CD4-positive, CD25-positive, alpha-beta regulatory T cell (primary cell): ENCODE data around the gene DNAH8. TPM values are rescaled to one million over a fixed set of nuclear protein-coding genes. Genes with fewer than 3 reads are reported as not detected.

Source experiments
- ATAC-seq, 2 donors: fragments of 150-1000 bp; cut with Tn5 transposase; one replicate each; pipeline ENCODE4 v1.10.0; 2021; ENCODE audit warnings: low read depth in 2 of 2, moderate number of reproducible peaks in 2 of 2, moderate library complexity in 1 of 2
- DNase-seq, 3 donors: peaks; one replicate each; pipeline versions ENCODE4 v3.0.0 to v3.0.0-alpha.2; 2012 to 2022; ENCODE audit warnings: mixed read lengths in 1 of 3
- H3K27ac ChIP-seq: one replicate; pipeline ENCODE4 v1.7.0; 2013; ENCODE audit warnings: mild to moderate bottlenecking, low read length; ENCODE audit not compliant: insufficient read depth, poor library complexity, severe bottlenecking
- H3K27me3 ChIP-seq: one replicate; pipeline ENCODE4 v1.7.0; 2013; ENCODE audit warnings: low read length; ENCODE audit not compliant: control insufficient read depth, insufficient read depth
- H3K36me3 ChIP-seq: one replicate; pipeline ENCODE4 v1.7.0; 2013; ENCODE audit warnings: mild to moderate bottlenecking, low read length, moderate library complexity; ENCODE audit not compliant: control insufficient read depth, insufficient read depth
- H3K4me1 ChIP-seq: 2 replicates; pipeline ENCODE4 v1.7.0; 2013; ENCODE audit warnings: mild to moderate bottlenecking, low read length; ENCODE audit not compliant: insufficient read depth, control insufficient read depth, poor library complexity, severe bottlenecking
- H3K4me3 ChIP-seq: one replicate; pipeline ENCODE4 v1.7.0; 2013; ENCODE audit warnings: low read depth, mild to moderate bottlenecking, low read length, moderate library complexity
- H3K9me3 ChIP-seq, 2 experiments: 1 replicate in 1 of 2; 2 replicates in 1 of 2; pipeline ENCODE4 v1.7.0; 2013; ENCODE audit warnings: low read length in 2 of 2, mild to moderate bottlenecking in 1 of 2, moderate library complexity in 1 of 2; ENCODE audit not compliant: control insufficient read depth in 2 of 2
- H3K27ac Mint-ChIP-seq, 3 donors: one replicate each; pipeline ENCODE4 v1.8.0; 2020 to 2022; ENCODE audit warnings: mild to moderate bottlenecking in 3 of 3, mixed read lengths in 3 of 3, moderate library complexity in 2 of 3
- H3K27me3 Mint-ChIP-seq: one replicate; pipeline ENCODE4 v1.8.0; 2022; ENCODE audit warnings: mild to moderate bottlenecking, mixed read lengths
- H3K36me3 Mint-ChIP-seq: one replicate; pipeline ENCODE4 v1.8.0; 2020; ENCODE audit warnings: mixed read lengths
- H3K4me1 Mint-ChIP-seq, 4 donors: one replicate each; pipeline ENCODE4 v1.8.0; 2020 to 2022; ENCODE audit warnings: mixed read lengths in 4 of 4, mild to moderate bottlenecking in 1 of 4
- H3K4me3 Mint-ChIP-seq, 4 donors: one replicate each; pipeline ENCODE4 v1.8.0; 2020 to 2022; ENCODE audit warnings: mild to moderate bottlenecking in 4 of 4, mixed read lengths in 4 of 4, moderate library complexity in 3 of 4
- H3K9me3 Mint-ChIP-seq, 7 donors: one replicate each; pipeline ENCODE4 v1.8.0; 2020 to 2022; ENCODE audit warnings: mixed read lengths in 7 of 7, mild to moderate bottlenecking in 3 of 7, moderate library complexity in 2 of 7
- polyA plus RNA-seq, 4 donors: library from polyadenylated mRNA; unstranded; fragments of 300-500 nt; fragmentation: Illumina TruSeq; gene quantifications; one replicate each; pipeline ENCODE4 v1.2.3, GENCODE V29; 2021
- total RNA-seq: library from RNA; stranded (reverse); gene quantifications from one replicate; pipeline ENCODE4 v1.2.3, GENCODE V29; 2022

The DNAH8 gene
- total and polyA plus RNA-seq, 5 donors from 2014 or later, result 0.05 to 1.2 (median 0.57) TPM

- Histone ChIP-seq H3K9me3 (no peaks in the 10 kb centered on the region), H3K36me3 (no peaks in the 10 kb centered on the region), H3K4me3 (no peak overlapping the region), H3K27me3 (no peaks in the 10 kb centered on the region), H3K4me1 (no peaks in the 10 kb centered on the region), H3K27ac (no peak overlapping the region)
- no peak overlapping the region for H3K27ac Mint-ChIP-seq
- no peak overlapping the region for H3K4me3 Mint-ChIP-seq
- no peaks in the 10 kb centered on the region for H3K4me1 Mint-ChIP-seq
- H3K9me3 Mint-ChIP-seq, result peaks cover 0 to 4% (median 0%) of the 10 kb centered on the region in 7 donors
- H3K27me3 Mint-ChIP-seq, result peaks cover 8% of the 10 kb centered on the region
- ATAC-seq (no peak), DNase-seq (no peak)
- no peaks in the 10 kb centered on the region for H3K36me3 Mint-ChIP-seq
Measured at GRCh38 chr6:39017547-39017880, 302.4 kb downstream of the DNAH8 start.

GRCh38 chr6:39018103-39018502 is 303.0 kb downstream of the DNAH8 start:
- no peak for ATAC-seq
- no peaks in the 10 kb centered on the region for H3K4me1 Mint-ChIP-seq

GRCh38 chr6:39020136-39020535 is 305.0 kb downstream of the DNAH8 start:
- no peak overlapping the region for H3K27ac Mint-ChIP-seq

More at GRCh38 chr6:39018103-39018502, 303.0 kb downstream of the DNAH8 start:
- Mint-ChIP-seq H3K27ac (no peak overlapping the region), H3K9me3 (peaks cover 0 to 4% (median 0%) of the 10 kb centered on the region in 7 donors), H3K27me3 (peaks cover 8% of the 10 kb centered on the region), H3K4me3 (no peak overlapping the region), H3K36me3 (no peaks in the 10 kb centered on the region)
- no peak for DNase-seq
- H3K27me3 ChIP-seq, result no peaks in the 10 kb centered on the region
- no peak overlapping the region for H3K4me3 ChIP-seq
- no peaks in the 10 kb centered on the region for H3K4me1 ChIP-seq
- H3K27ac ChIP-seq, result no peak overlapping the region
- no peaks in the 10 kb centered on the region for H3K9me3 ChIP-seq
- H3K36me3 ChIP-seq, result no peaks in the 10 kb centered on the region

GRCh38 chr6:39021041-39021440 is 305.9 kb downstream of the DNAH8 start:
- Histone ChIP-seq H3K4me1 (no peaks in the 10 kb centered on the region), H3K27ac (no peak overlapping the region), H3K9me3 (no peaks in the 10 kb centered on the region), H3K36me3 (no peaks in the 10 kb centered on the region), H3K4me3 (no peak overlapping the region), H3K27me3 (no peaks in the 10 kb centered on the region)
- DNase-seq (no peak), ATAC-seq (no peak)
- Mint-ChIP-seq H3K4me3 (no peak overlapping the region), H3K27ac (peak overlapping the region in 1 of 3 donors; percentile 15), H3K4me1 (no peaks in the 10 kb centered on the region), H3K9me3 (no peaks in the 10 kb centered on the region), H3K36me3 (no peaks in the 10 kb centered on the region), H3K27me3 (no peaks in the 10 kb centered on the region)

More at GRCh38 chr6:39020136-39020535, 305.0 kb downstream of the DNAH8 start:
- H3K27ac ChIP-seq, result no peak overlapping the region
- no peak overlapping the region for H3K4me3 ChIP-seq
- Mint-ChIP-seq H3K27me3 (no peaks in the 10 kb centered on the region), H3K4me3 (no peak overlapping the region), H3K36me3 (no peaks in the 10 kb centered on the region), H3K9me3 (peaks cover 0 to 4% (median 0%) of the 10 kb centered on the region in 7 donors), H3K4me1 (no peaks in the 10 kb centered on the region)
- DNase-seq (no peak), ATAC-seq (no peak)
- no peaks in the 10 kb centered on the region for H3K4me1 ChIP-seq
- H3K9me3 ChIP-seq, result no peaks in the 10 kb centered on the region
- no peaks in the 10 kb centered on the region for H3K27me3 ChIP-seq
- no peaks in the 10 kb centered on the region for H3K36me3 ChIP-seq

- no peak overlapping the region for H3K4me3 ChIP-seq
Measured at GRCh38 chr6:39021779-39022178, 306.7 kb downstream of the DNAH8 start.

GRCh38 chr6:39026175-39026574 is 311.1 kb downstream of the DNAH8 start:
- no peaks in the 10 kb centered on the region for H3K4me1 ChIP-seq
- no peak overlapping the region for H3K4me3 ChIP-seq
- Mint-ChIP-seq H3K4me3 (no peak overlapping the region), H3K9me3 (no peaks in the 10 kb centered on the region), H3K27me3 (no peaks in the 10 kb centered on the region), H3K36me3 (peaks cover 7% of the 10 kb centered on the region), H3K4me1 (no peaks in the 10 kb centered on the region), H3K27ac (no peak overlapping the region)
- H3K27me3 ChIP-seq, result no peaks in the 10 kb centered on the region
- DNase-seq, result no peak
- no peak for ATAC-seq
- no peaks in the 10 kb centered on the region for H3K36me3 ChIP-seq
- H3K27ac ChIP-seq, result no peak overlapping the region
- H3K9me3 ChIP-seq, result no peaks in the 10 kb centered on the region

More at GRCh38 chr6:39021779-39022178, 306.7 kb downstream of the DNAH8 start:
- H3K27me3 ChIP-seq, result no peaks in the 10 kb centered on the region
- no peaks in the 10 kb centered on the region for H3K36me3 ChIP-seq
- no peaks in the 10 kb centered on the region for H3K4me1 ChIP-seq
- no peak for DNase-seq
- H3K4me3 Mint-ChIP-seq, result no peak overlapping the region
- H3K27ac ChIP-seq, result no peak overlapping the region
- no peak overlapping the region for H3K27ac Mint-ChIP-seq
- no peaks in the 10 kb centered on the region for H3K36me3 Mint-ChIP-seq
- no peaks in the 10 kb centered on the region for H3K4me1 Mint-ChIP-seq
- no peak for ATAC-seq
- H3K27me3 Mint-ChIP-seq, result no peaks in the 10 kb centered on the region
- no peaks in the 10 kb centered on the region for H3K9me3 ChIP-seq
- H3K9me3 Mint-ChIP-seq, result no peaks in the 10 kb centered on the region

GRCh38 chr6:39029156-39030011 is 314.3 kb downstream of the DNAH8 start:
- Mint-ChIP-seq H3K36me3 (peaks cover 7% of the 10 kb centered on the region), H3K4me1 (no peaks in the 10 kb centered on the region), H3K4me3 (no peak overlapping the region), H3K27ac (no peak overlapping the region), H3K27me3 (peaks cover 19% of the 10 kb centered on the region), H3K9me3 (no peaks in the 10 kb centered on the region)
- Histone ChIP-seq H3K27me3 (peaks cover 8% of the 10 kb centered on the region), H3K9me3 (no peaks in the 10 kb centered on the region), H3K36me3 (no peaks in the 10 kb centered on the region), H3K4me3 (no peak overlapping the region), H3K27ac (no peak overlapping the region), H3K4me1 (no peaks in the 10 kb centered on the region)
- DNase-seq, result peak in 1 of 3 donors; percentile 37
- ATAC-seq, result peak in 1 of 2 donors; percentile 71

GRCh38 chr6:39035681-39036080 is 320.6 kb downstream of the DNAH8 start:
- peaks cover 0 to 5% (median 0%) of the 10 kb centered on the region in 4 donors for H3K4me1 Mint-ChIP-seq
- no peaks in the 10 kb centered on the region for H3K4me1 ChIP-seq
- H3K4me3 ChIP-seq, result no peak overlapping the region
- ATAC-seq (no peak), DNase-seq (no peak)
- no peak overlapping the region for H3K27ac ChIP-seq
- peaks cover 20% of the 10 kb centered on the region for H3K27me3 ChIP-seq
- no peaks in the 10 kb centered on the region for H3K9me3 Mint-ChIP-seq
- H3K27ac Mint-ChIP-seq, result no peak overlapping the region
- H3K4me3 Mint-ChIP-seq, result no peak overlapping the region
- H3K9me3 ChIP-seq, result no peaks in the 10 kb centered on the region
- no peaks in the 10 kb centered on the region for H3K36me3 ChIP-seq
- no peaks in the 10 kb centered on the region for H3K36me3 Mint-ChIP-seq
- peaks cover 33% of the 10 kb centered on the region for H3K27me3 Mint-ChIP-seq
